SK-N-SH (cell line): Measurements from ENCODE around the gene TJP2.

Source experiments
- CTCF ChIP-seq: fragments of 200-600 bp; sonication (generic); IDR thresholded peaks from 2 replicates; pipeline ENCODE4 v1.6.1; 2017; ENCODE audit warnings: antibody characterized with exemption, mild to moderate bottlenecking, moderate library complexity
- GABPA ChIP-seq: IDR thresholded peaks from 2 replicates; pipeline ENCODE4 v1.4.0; 2012; ENCODE audit warnings: low read depth, mild to moderate bottlenecking
- RAD21 ChIP-seq: IDR thresholded peaks from 2 replicates; pipeline ENCODE4 v1.6.1; 2012; ENCODE audit warnings: mild to moderate bottlenecking, low read length
- SIN3A ChIP-seq: IDR thresholded peaks from 2 replicates; pipeline ENCODE4 v1.6.1; 2012; ENCODE audit warnings: low read depth, mild to moderate bottlenecking, low read length, moderate library complexity, borderline replicate concordance
- SMC3 ChIP-seq: IDR thresholded peaks from 2 replicates; pipeline ENCODE4 v1.6.1; 2012; ENCODE audit warnings: low read depth, low read length, improper control_type of control experiment
- TEAD4 ChIP-seq: IDR thresholded peaks from 2 replicates; pipeline ENCODE4 v1.4.0; 2012; ENCODE audit warnings: mild to moderate bottlenecking, borderline replicate concordance; ENCODE audit not compliant: insufficient read depth

GRCh38 chr9:69204849-69205248, 30.8 kb downstream of the TJP2 start:
- TF ChIP-seq CTCF (no peak), GABPA (no peak), SIN3A (no peak), SMC3 (no peak), RAD21 (no peak), TEAD4 (no peak)
